Stimulated activated effector memory CD8-positive, alpha-beta T cell treated with anti-CD3 and anti-CD28 coated beads, Interleukin-12 subunit alpha, Interleukin-12 subunit beta, amount 100 ng/mL, for 72 hours (primary cell): ENCODE results near the gene C10orf120.

Source experiments
- ATAC-seq: fragments of 150-1000 bp; cut with Tn5 transposase; 2 replicates; pipeline ENCODE4 v1.10.0; 2021
- DNase-seq, 2 donors: peaks; one replicate each; pipeline ENCODE4 v3.0.0; 2021 to 2022; ENCODE audit warnings: low spot score in 2 of 2
- H3K27ac Mint-ChIP-seq: one replicate; pipeline ENCODE4 v1.8.0; 2022; ENCODE audit warnings: mild to moderate bottlenecking, mixed read lengths
- H3K36me3 Mint-ChIP-seq: one replicate; pipeline ENCODE4 v1.8.0; 2022; ENCODE audit warnings: mild to moderate bottlenecking, mixed read lengths
- H3K4me1 Mint-ChIP-seq: one replicate; pipeline ENCODE4 v1.8.0; 2022; ENCODE audit warnings: mixed read lengths
- H3K4me3 Mint-ChIP-seq: one replicate; pipeline ENCODE4 v1.8.0; 2022; ENCODE audit warnings: mild to moderate bottlenecking, mixed read lengths
- H3K9me3 Mint-ChIP-seq: one replicate; pipeline ENCODE4 v1.8.0; 2022; ENCODE audit warnings: mixed read lengths

Gene C10orf120

GRCh38 chr10:122699796-122700455, at the start of gene C10orf120:
Gene C10orf120 (minus strand): TSS chr10:122699846. CDS start chr10:122699790, 56 bp downstream.
- DNase-seq (no peak), ATAC-seq (no peak)
- H3K4me1 Mint-ChIP-seq, result no peaks in the 10 kb centered on the region
- H3K9me3 Mint-ChIP-seq, result no peaks in the 10 kb centered on the region
- H3K36me3 Mint-ChIP-seq, result no peaks in the 10 kb centered on the region
- H3K27ac Mint-ChIP-seq, result no peak within 1 kb of the TSS
- H3K4me3 Mint-ChIP-seq, result no peak within 1 kb of the TSS

- Mint-ChIP-seq H3K36me3 (no peaks in the 10 kb centered on the region), H3K4me1 (no peaks in the 10 kb centered on the region), H3K27ac (no peak overlapping the region), H3K4me3 (no peak overlapping the region), H3K9me3 (no peaks in the 10 kb centered on the region)
- ATAC-seq, result no peak
- no peak for DNase-seq
Measured at GRCh38 chr10:122748496-122748895, 48.9 kb upstream of the C10orf120 start.

- Mint-ChIP-seq H3K9me3 (no peaks in the 10 kb centered on the region), H3K4me3 (no peak overlapping the region), H3K27ac (no peak overlapping the region), H3K36me3 (no peaks in the 10 kb centered on the region), H3K4me1 (no peaks in the 10 kb centered on the region)
- ATAC-seq (no peak), DNase-seq (no peak)
Measured at GRCh38 chr10:122746408-122746807, 46.8 kb upstream of the C10orf120 start.

GRCh38 chr10:122744257-122744656, 44.6 kb upstream of the C10orf120 start:
- no peak for ATAC-seq
- Mint-ChIP-seq H3K36me3 (no peaks in the 10 kb centered on the region), H3K4me3 (no peak overlapping the region), H3K27ac (no peak overlapping the region), H3K9me3 (no peaks in the 10 kb centered on the region), H3K4me1 (no peaks in the 10 kb centered on the region)
- DNase-seq, result no peak

- Mint-ChIP-seq H3K27ac (no peak overlapping the region), H3K4me1 (no peaks in the 10 kb centered on the region), H3K9me3 (no peaks in the 10 kb centered on the region), H3K36me3 (no peaks in the 10 kb centered on the region), H3K4me3 (no peak overlapping the region)
- ATAC-seq (no peak), DNase-seq (no peak)
Measured at GRCh38 chr10:122740640-122741039, 41.0 kb upstream of the C10orf120 start.

- DNase-seq, result no peak
- no peak for ATAC-seq
- Mint-ChIP-seq H3K9me3 (no peaks in the 10 kb centered on the region), H3K27ac (no peak overlapping the region), H3K4me1 (no peaks in the 10 kb centered on the region), H3K4me3 (no peak overlapping the region), H3K36me3 (no peaks in the 10 kb centered on the region)
Measured at GRCh38 chr10:122738031-122738430, 38.4 kb upstream of the C10orf120 start.

GRCh38 chr10:122733931-122734665, 34.5 kb upstream of the C10orf120 start:
- H3K9me3 Mint-ChIP-seq, result no peaks in the 10 kb centered on the region
- H3K36me3 Mint-ChIP-seq, result no peaks in the 10 kb centered on the region
- H3K4me3 Mint-ChIP-seq, result no peak overlapping the region
- ATAC-seq, result no peak
- H3K27ac Mint-ChIP-seq, result no peak overlapping the region
- H3K4me1 Mint-ChIP-seq, result no peaks in the 10 kb centered on the region
- DNase-seq, result no peak

- Mint-ChIP-seq H3K4me1 (no peaks in the 10 kb centered on the region), H3K9me3 (no peaks in the 10 kb centered on the region), H3K27ac (no peak overlapping the region), H3K36me3 (no peaks in the 10 kb centered on the region), H3K4me3 (no peak overlapping the region)
- DNase-seq (no peak), ATAC-seq (no peak)
Measured at GRCh38 chr10:122733443-122733842, 33.8 kb upstream of the C10orf120 start.

- Mint-ChIP-seq H3K27ac (no peak overlapping the region), H3K9me3 (no peaks in the 10 kb centered on the region), H3K4me3 (no peak overlapping the region), H3K36me3 (no peaks in the 10 kb centered on the region), H3K4me1 (no peaks in the 10 kb centered on the region)
- DNase-seq, result no peak
- no peak for ATAC-seq
Measured at GRCh38 chr10:122730238-122730637, 30.6 kb upstream of the C10orf120 start.

- Mint-ChIP-seq H3K4me1 (no peaks in the 10 kb centered on the region), H3K27ac (no peak overlapping the region), H3K9me3 (no peaks in the 10 kb centered on the region), H3K36me3 (no peaks in the 10 kb centered on the region), H3K4me3 (no peak overlapping the region)
- ATAC-seq, result no peak
- DNase-seq, result no peak
Measured at GRCh38 chr10:122729126-122729525, 29.5 kb upstream of the C10orf120 start.

- no peaks in the 10 kb centered on the region for H3K36me3 Mint-ChIP-seq
- no peaks in the 10 kb centered on the region for H3K9me3 Mint-ChIP-seq
- DNase-seq, result no peak
- no peak overlapping the region for H3K4me3 Mint-ChIP-seq
- H3K4me1 Mint-ChIP-seq, result no peaks in the 10 kb centered on the region
- ATAC-seq, result no peak
- H3K27ac Mint-ChIP-seq, result no peak overlapping the region
Measured at GRCh38 chr10:122727426-122727825, 27.8 kb upstream of the C10orf120 start.

- Mint-ChIP-seq H3K4me3 (no peak overlapping the region), H3K27ac (no peak overlapping the region), H3K36me3 (no peaks in the 10 kb centered on the region), H3K4me1 (no peaks in the 10 kb centered on the region), H3K9me3 (no peaks in the 10 kb centered on the region)
- DNase-seq, result no peak
- no peak for ATAC-seq
Measured at GRCh38 chr10:122725768-122726167, 26.1 kb upstream of the C10orf120 start.

GRCh38 chr10:122725006-122725405, 25.4 kb upstream of the C10orf120 start:
- no peak for ATAC-seq
- Mint-ChIP-seq H3K27ac (no peak overlapping the region), H3K4me3 (no peak overlapping the region), H3K36me3 (no peaks in the 10 kb centered on the region), H3K4me1 (no peaks in the 10 kb centered on the region), H3K9me3 (no peaks in the 10 kb centered on the region)
- DNase-seq, result no peak

- ATAC-seq (no peak), DNase-seq (no peak)
- Mint-ChIP-seq H3K4me1 (no peaks in the 10 kb centered on the region), H3K4me3 (no peak overlapping the region), H3K9me3 (no peaks in the 10 kb centered on the region), H3K36me3 (no peaks in the 10 kb centered on the region), H3K27ac (no peak overlapping the region)
Measured at GRCh38 chr10:122721111-122721510, 21.5 kb upstream of the C10orf120 start.

GRCh38 chr10:122716025-122716424, 16.4 kb upstream of the C10orf120 start:
- Mint-ChIP-seq H3K9me3 (no peaks in the 10 kb centered on the region), H3K4me3 (no peak overlapping the region)
- ATAC-seq, result no peak

GRCh38 chr10:122715576-122715975, 15.9 kb upstream of the C10orf120 start:
- H3K27ac Mint-ChIP-seq, result no peak overlapping the region
- ATAC-seq (no peak), DNase-seq (no peak)
- H3K9me3 Mint-ChIP-seq, result no peaks in the 10 kb centered on the region
- no peak overlapping the region for H3K4me3 Mint-ChIP-seq
- no peaks in the 10 kb centered on the region for H3K4me1 Mint-ChIP-seq
- H3K36me3 Mint-ChIP-seq, result no peaks in the 10 kb centered on the region

More at GRCh38 chr10:122716025-122716424, 16.4 kb upstream of the C10orf120 start:
- no peaks in the 10 kb centered on the region for H3K36me3 Mint-ChIP-seq
- no peak overlapping the region for H3K27ac Mint-ChIP-seq
- no peaks in the 10 kb centered on the region for H3K4me1 Mint-ChIP-seq
- DNase-seq, result no peak
